ENCODE measurements around the gene TP53TG3B.
"Not testable (repeated sequence)": the region's sequence is repeated elsewhere in the genome, so short reads cannot be mapped to it uniquely, and the experiment has no call there.

Gene TP53TG3B, protein sequence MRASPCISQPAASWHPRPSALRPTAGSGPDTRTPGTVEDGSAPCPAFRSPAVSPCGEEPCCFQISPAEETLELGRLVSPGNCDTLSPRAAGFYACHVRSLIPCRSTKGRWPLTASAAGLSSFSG

DNA sequence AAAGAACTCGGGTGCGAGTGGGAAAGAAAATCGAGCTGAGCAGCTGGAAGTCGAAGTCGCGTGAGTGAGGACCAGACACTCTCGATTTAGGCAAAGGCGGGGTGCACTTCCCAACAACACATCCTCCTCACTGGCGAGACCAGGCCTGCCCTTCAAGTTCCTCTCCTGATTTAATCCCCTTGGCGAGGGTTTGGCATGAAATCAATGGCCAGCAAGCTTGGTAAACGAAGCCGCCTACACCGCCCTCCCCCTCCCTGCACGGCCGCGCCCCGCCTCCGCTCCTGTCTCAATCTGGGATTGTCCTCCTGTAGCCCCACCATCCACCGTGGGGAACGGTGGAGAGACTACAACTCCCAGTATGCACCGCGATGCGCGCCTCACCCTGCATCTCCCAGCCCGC lies at the start of gene TP53TG3B:
Gene TP53TG3B, plus strand, starts transcription at position 301 of the 400 bp plus-strand sequence. Its CDS starts 68 bp downstream, at position 369.
- H3K4me1 ChIP-seq (ENCODE audit: insufficient read depth, insufficient read length); DNase-seq (ENCODE audit: low read depth, low spot score); H3K9ac ChIP-seq (ENCODE audit: insufficient read length, low read depth); H3K9me3 ChIP-seq (ENCODE audit: insufficient read depth, low read length); H3K4me3 ChIP-seq (ENCODE audit: insufficient read length, low read depth); H3K27me3 ChIP-seq (ENCODE audit: insufficient read depth, insufficient read length); H3K36me3 ChIP-seq (ENCODE audit: insufficient read depth, insufficient read length, low read length): not testable (repeated sequence)

DNA sequence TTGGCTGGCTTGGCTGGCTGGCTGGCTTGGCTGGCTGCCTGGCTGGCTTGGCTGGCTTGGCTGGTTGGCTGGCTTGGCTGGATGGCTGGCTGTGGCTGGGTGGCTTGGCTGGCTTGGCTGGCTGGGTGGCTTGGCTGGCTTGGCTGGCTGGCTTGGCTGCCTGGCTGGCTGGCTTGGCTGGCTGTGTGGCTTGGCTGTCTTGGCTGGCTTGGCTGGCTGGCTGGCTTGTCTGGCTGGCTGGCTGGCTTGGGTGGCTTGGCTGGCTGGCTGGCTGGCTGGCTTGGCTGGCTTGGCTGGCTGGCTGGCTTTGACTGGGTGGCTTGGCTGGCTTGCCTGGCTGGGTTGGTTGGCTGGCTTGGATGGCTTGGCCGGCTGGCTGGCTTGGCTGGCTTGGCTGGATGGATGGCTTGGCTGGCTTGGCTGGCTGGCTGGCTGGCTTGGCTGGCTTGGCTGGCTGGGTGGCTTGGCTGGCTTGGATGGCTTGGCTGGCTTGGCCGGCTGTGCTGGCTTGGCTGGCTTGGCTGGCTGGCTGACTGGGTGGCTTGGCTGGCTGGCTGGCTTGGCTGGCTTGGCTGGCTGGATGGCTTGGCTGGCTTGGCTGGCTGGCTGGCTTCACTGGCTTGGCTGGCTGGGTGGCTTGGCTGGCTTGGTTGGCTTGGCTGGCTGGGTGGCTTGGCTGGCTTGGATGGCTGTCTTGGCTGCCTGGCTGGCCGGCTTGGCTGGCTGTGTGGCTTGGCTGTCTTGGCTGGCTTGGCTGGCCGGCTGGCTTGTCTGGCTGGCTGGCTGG lies 24.2 kb upstream of the TP53TG3B start:
- H3K27me3 ChIP-seq (ENCODE audit: insufficient read depth, insufficient read length); H3K4me3 ChIP-seq (ENCODE audit: insufficient read length, low read depth); H3K9ac ChIP-seq (ENCODE audit: insufficient read length, low read depth); H3K36me3 ChIP-seq (ENCODE audit: insufficient read depth, insufficient read length, low read length); H3K9me3 ChIP-seq (ENCODE audit: insufficient read depth, low read length); H3K4me1 ChIP-seq (ENCODE audit: insufficient read depth, insufficient read length); DNase-seq (ENCODE audit: low read depth, low spot score): not testable (repeated sequence)

DNA sequence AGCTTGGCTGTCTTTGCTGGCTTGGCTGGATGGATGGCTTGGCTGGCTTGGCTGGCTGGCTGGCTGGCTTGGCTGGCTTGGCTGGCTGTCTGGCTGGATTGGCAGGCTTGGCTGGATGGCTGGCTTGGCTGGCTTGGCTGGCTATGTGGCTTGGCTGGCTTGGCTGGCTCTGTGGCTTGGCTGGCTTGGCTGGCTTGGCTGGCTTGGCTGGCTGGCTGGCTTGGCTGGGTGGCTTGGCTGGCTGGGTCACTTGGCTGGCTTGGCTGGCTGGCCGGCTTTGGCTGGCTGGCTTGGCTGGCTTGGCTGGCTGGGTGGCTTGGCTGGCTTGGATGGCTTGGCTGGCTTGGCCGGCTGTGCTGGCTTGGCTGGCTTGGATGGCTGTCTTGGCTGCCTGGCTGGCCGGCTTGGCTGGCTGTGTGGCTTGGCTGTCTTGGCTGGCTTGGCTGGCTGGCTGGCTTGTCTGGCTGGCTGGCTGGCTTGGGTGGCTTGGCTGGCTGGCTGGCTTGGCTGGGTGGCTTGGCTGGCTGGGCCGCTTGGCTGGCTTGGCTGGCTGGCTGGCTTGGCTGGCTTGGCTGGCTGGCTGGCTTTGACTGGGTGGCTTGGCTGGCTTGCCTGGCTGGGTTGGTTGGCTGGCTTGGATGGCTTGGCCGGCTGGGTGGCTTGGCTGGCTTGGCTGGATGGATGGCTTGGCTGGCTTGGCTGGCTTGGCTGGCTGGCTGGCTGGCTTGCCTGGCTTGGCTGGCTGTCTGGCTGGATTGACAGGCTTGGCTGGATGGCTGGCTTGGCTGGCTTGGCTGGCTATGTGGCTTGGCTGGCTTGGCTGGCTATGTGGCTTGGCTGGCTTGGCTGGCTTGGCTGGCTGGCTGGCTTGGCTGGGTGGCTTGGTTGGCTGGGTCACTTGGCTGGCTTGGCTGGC lies 22.8 kb upstream of the TP53TG3B start:
- not testable (repeated sequence) for H3K27me3 ChIP-seq (ENCODE audit: insufficient read depth, insufficient read length); H3K4me1 ChIP-seq (ENCODE audit: insufficient read depth, insufficient read length); H3K9ac ChIP-seq (ENCODE audit: insufficient read length, low read depth); H3K36me3 ChIP-seq (ENCODE audit: insufficient read depth, insufficient read length, low read length); H3K4me3 ChIP-seq (ENCODE audit: insufficient read length, low read depth); H3K9me3 ChIP-seq (ENCODE audit: insufficient read depth, low read length); DNase-seq (ENCODE audit: low read depth, low spot score)

DNA sequence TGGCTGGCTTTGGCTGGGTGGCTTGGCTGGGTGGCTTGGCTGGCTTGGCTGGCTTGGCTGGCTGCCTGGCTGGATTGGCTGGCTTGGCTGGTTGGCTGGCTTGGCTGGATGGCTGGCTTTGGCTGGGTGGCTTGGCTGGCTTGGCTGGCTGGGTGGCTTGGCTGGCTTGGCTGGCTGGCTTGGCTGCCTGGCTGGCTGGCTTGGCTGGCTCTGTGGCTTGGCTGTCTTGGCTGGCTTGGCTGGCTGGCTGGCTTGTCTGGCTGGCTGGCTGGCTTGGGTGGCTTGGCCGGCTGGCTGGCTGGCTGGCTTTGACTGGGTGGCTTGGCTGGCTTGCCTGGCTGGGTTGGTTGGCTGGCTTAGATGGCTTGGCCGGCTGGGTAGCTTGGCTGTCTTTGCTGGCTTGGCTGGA lies 22.1 kb upstream of the TP53TG3B start:
- H3K9ac ChIP-seq (ENCODE audit: insufficient read length, low read depth); DNase-seq (ENCODE audit: low read depth, low spot score); H3K36me3 ChIP-seq (ENCODE audit: insufficient read depth, insufficient read length, low read length); H3K9me3 ChIP-seq (ENCODE audit: insufficient read depth, low read length); H3K27me3 ChIP-seq (ENCODE audit: insufficient read depth, insufficient read length); H3K4me1 ChIP-seq (ENCODE audit: insufficient read depth, insufficient read length); H3K4me3 ChIP-seq (ENCODE audit: insufficient read length, low read depth): not testable (repeated sequence)

DNA sequence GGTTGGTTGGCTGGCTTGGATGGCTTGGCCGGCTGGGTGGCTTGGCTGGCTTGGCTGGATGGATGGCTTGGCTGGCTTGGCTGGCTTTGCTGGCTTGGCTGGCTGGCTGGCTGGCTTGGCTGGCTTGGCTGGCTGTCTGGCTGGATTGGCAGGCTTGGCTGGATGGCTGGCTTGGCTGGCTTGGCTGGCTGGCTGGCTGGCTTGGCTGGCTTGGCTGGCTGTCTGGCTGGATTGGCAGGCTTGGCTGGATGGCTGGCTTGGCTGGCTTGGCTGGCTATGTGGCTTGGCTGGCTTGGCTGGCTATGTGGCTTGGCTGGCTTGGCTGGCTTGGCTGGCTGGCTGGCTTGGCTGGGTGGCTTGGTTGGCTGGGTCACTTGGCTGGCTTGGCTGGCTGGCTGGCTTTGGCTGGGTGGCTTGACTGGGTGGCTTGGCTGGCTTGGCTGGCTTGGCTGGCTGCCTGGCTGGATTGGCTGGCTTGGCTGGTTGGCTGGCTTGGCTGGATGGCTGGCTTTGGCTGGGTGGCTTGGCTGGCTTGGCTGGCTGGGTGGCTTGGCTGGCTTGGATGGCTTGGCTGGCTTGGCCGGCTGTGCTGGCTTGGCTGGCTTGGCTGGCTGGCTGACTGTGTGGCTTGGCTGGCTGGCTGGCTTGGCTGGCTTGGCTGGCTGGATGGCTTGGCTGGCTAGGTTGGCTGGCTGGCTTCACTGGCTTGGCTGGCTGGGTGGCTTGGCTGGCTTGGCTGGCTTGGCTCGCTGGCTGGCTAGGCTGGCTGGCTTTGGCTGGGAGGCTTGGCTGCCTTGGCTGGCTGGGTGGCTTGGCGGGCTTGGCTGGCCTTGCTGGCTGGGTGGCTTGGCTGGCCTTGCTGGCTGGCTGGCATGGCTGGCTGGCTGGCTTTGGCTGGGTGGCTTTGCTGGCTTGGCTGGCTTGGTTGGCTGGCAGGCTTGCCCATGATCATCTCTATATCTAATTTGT lies 21.3 kb upstream of the TP53TG3B start:
- H3K9ac ChIP-seq (ENCODE audit: insufficient read length, low read depth); H3K27me3 ChIP-seq (ENCODE audit: insufficient read depth, insufficient read length); DNase-seq (ENCODE audit: low read depth, low spot score); H3K9me3 ChIP-seq (ENCODE audit: insufficient read depth, low read length); H3K4me1 ChIP-seq (ENCODE audit: insufficient read depth, insufficient read length); H3K36me3 ChIP-seq (ENCODE audit: insufficient read depth, insufficient read length, low read length); H3K4me3 ChIP-seq (ENCODE audit: insufficient read length, low read depth): not testable (repeated sequence)
